Brain microvascular endothelial cell (primary cell): ENCODE measurements around the gene EIPR1.

Source experiments
- DNase-seq: peaks from one replicate; pipeline ENCODE4 v3.0.0-alpha.2; 2020
- H3K27ac ChIP-seq: fragments of 250-450 bp; sonication (Bioruptor Pico); 2 replicates; pipeline ENCODE4 v1.5.1; 2020; ENCODE audit warnings: mild to moderate bottlenecking, moderate library complexity
- H3K27me3 ChIP-seq: fragments of 250-450 bp; sonication (Bioruptor Pico); replicated peaks from 2 replicates; pipeline ENCODE4 v1.5.1; 2020; ENCODE audit warnings: mild to moderate bottlenecking
- H3K36me3 ChIP-seq: fragments of 250-450 bp; sonication (Bioruptor Pico); replicated peaks from 2 replicates; pipeline ENCODE4 v1.5.1; 2020; ENCODE audit warnings: mild to moderate bottlenecking
- H3K4me3 ChIP-seq: 2 replicates; pipeline ENCODE4 v1.5.1; 2011; ENCODE audit warnings: low read depth, mild to moderate bottlenecking, control low read depth, low read length, moderate library complexity
- CTCF ChIP-seq: IDR thresholded peaks from 2 replicates; pipeline ENCODE4 v1.5.1; 2011; ENCODE audit warnings: low read depth, mild to moderate bottlenecking, moderate library complexity, low read length, control low read depth, inconsistent platforms; ENCODE audit errors: missing control alignments
- in situ Hi-C: cut with HindIII; loops from 2 replicates; pipeline ENCODE4 v1.10.0; 2017; ENCODE audit warnings: low sequenced_read_pairs, low pct_ligation_motif_present

The EIPR1 gene

GRCh38 chr2:3414133-3414860, 36.7 kb upstream of the EIPR1 start:
- TF ChIP-seq CTCF, result no peak
- in situ Hi-C loops, result no loop called here
- H3K27ac ChIP-seq, result no peak overlapping the region
- no peak for DNase-seq
- no peak overlapping the region for H3K4me3 ChIP-seq
- H3K36me3 ChIP-seq, result peaks cover 9% of the 10 kb centered on the region
- H3K27me3 ChIP-seq, result no peaks in the 10 kb centered on the region

GRCh38 chr2:3413697-3414096, 36.1 kb upstream of the EIPR1 start:
- TF ChIP-seq CTCF, result no peak
- Histone ChIP-seq H3K27ac (no peak overlapping the region), H3K27me3 (no peaks in the 10 kb centered on the region), H3K36me3 (peaks cover 9% of the 10 kb centered on the region), H3K4me3 (no peak overlapping the region)
- in situ Hi-C loops, result no loop called here
- DNase-seq, result no peak

GRCh38 chr2:3411103-3411502, 33.5 kb upstream of the EIPR1 start:
- no peak overlapping the region for H3K4me3 ChIP-seq
- TF ChIP-seq CTCF, result no peak
- no peaks in the 10 kb centered on the region for H3K27me3 ChIP-seq
- H3K36me3 ChIP-seq, result peaks cover 6% of the 10 kb centered on the region
- in situ Hi-C loops, result no loop called here
- H3K27ac ChIP-seq, result no peak overlapping the region
- no peak for DNase-seq

GRCh38 chr2:3409627-3410170, 32.1 kb upstream of the EIPR1 start:
- TF ChIP-seq CTCF, result no peak
- no peak for DNase-seq
- Histone ChIP-seq H3K27ac (no peak overlapping the region), H3K4me3 (no peak overlapping the region), H3K27me3 (no peaks in the 10 kb centered on the region), H3K36me3 (peaks cover 12% of the 10 kb centered on the region)
- in situ Hi-C loops, result no loop called here

GRCh38 chr2:3408781-3409180, 31.2 kb upstream of the EIPR1 start:
- in situ Hi-C loops, result no loop called here
- no peak overlapping the region for H3K4me3 ChIP-seq
- no peak for TF ChIP-seq CTCF
- H3K36me3 ChIP-seq, result peaks cover 13% of the 10 kb centered on the region
- DNase-seq, result no peak
- no peak overlapping the region for H3K27ac ChIP-seq
- H3K27me3 ChIP-seq, result no peaks in the 10 kb centered on the region

GRCh38 chr2:3406501-3406900, 28.9 kb upstream of the EIPR1 start:
- Histone ChIP-seq H3K4me3 (no peak overlapping the region), H3K27ac (no peak overlapping the region), H3K27me3 (no peaks in the 10 kb centered on the region), H3K36me3 (peaks cover 20% of the 10 kb centered on the region)
- no peak for DNase-seq
- no peak for TF ChIP-seq CTCF
- in situ Hi-C loops, result no loop called here
